Measurements from ENCODE around the gene CEP164.

CEP164 gene

DNA sequence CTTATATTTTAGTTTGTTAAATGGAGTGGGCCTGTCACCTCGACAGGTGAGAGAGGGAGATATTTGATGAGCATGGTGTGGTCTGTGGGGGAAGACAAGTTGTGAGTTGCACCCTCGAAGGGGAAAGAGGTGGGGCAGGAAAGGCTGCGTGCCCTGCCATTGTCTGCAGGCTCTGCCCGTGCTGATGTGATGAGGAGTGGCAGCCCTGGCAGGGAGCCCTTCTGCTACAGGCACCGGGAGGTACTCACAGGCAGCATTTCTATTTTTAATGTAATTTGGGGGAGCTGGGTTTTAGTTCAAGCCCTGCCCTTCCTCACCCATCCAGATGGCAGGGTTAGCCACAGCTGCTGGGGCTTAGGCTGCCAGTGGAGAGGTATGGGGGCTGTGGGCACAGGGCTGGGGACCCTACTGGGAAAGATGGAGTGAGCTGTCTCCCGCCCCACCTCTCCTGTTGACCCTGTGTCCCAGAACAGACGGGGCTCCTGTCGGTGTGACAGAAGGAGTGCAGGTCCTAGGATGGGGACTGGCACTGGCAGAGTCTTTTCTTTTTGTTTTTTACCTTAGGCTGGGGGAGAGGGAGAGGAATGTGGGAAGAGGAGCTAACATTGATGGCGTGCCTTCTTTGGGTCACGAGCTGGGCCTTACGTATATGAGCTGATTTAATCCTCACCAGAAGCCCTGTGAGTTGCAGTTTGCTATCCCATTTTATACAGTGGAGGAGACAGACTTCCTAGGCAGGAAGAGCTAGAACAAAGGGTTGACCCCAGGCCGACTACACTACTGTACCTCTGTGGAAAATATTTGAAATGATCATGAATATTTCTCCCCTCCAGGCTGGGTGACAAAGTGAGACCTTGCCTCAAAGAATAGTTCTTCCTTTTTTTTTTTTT is 51.6 kb downstream of the CEP164 start (continued):
- TF ChIP-seq, protein P1, sequence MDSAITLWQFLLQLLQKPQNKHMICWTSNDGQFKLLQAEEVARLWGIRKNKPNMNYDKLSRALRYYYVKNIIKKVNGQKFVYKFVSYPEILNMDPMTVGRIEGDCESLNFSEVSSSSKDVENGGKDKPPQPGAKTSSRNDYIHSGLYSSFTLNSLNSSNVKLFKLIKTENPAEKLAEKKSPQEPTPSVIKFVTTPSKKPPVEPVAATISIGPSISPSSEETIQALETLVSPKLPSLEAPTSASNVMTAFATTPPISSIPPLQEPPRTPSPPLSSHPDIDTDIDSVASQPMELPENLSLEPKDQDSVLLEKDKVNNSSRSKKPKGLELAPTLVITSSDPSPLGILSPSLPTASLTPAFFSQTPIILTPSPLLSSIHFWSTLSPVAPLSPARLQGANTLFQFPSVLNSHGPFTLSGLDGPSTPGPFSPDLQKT (IDR thresholded peaks at IDR 0.05; ENCODE audit: borderline replicate concordance, low read depth, low read length), result no peak

DNA sequence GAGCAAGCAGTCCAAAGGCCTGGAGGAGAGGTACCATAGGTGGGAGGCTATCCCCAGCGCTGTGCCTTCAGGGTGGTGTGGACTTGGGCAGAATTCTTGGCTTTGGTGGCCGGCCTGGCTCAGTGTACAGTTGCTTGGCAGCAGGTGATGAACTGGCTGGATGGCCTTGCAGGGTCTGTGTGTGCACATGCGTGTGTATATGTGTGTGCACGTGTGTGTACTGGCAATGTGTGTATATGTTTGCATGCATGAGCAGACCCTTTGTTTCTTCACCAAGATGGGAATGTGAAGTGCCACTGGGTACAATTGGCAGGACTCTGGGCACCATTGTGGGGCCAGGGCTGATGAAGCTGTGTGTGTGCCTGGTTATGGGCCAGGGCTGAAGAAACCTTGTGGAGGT is 53.0 kb downstream of the CEP164 start:
- Histone ChIP-seq H3K9me3 (ENCODE audit: control insufficient read depth, insufficient read depth, low read depth, low read length) (no peaks in the 10 kb centered on the region), H3K27ac (ENCODE audit: extremely low read depth, low read depth, low read length) (no peak overlapping the region), H3K4me3 (ENCODE audit: low read depth, low read length) (no peak overlapping the region), H3K36me3 (ENCODE audit: control insufficient read depth in 2 of 2, insufficient read depth in 1 of 2, low read length in 2 of 2) (peaks cover 0 to 85% of the 10 kb centered on the region in 2 experiments; a peak in 1 of 3 replicates), H3K4me1 (ENCODE audit: control insufficient read depth, insufficient read depth, low read length) (no peaks in the 10 kb centered on the region)
- TF ChIP-seq, protein P2, sequence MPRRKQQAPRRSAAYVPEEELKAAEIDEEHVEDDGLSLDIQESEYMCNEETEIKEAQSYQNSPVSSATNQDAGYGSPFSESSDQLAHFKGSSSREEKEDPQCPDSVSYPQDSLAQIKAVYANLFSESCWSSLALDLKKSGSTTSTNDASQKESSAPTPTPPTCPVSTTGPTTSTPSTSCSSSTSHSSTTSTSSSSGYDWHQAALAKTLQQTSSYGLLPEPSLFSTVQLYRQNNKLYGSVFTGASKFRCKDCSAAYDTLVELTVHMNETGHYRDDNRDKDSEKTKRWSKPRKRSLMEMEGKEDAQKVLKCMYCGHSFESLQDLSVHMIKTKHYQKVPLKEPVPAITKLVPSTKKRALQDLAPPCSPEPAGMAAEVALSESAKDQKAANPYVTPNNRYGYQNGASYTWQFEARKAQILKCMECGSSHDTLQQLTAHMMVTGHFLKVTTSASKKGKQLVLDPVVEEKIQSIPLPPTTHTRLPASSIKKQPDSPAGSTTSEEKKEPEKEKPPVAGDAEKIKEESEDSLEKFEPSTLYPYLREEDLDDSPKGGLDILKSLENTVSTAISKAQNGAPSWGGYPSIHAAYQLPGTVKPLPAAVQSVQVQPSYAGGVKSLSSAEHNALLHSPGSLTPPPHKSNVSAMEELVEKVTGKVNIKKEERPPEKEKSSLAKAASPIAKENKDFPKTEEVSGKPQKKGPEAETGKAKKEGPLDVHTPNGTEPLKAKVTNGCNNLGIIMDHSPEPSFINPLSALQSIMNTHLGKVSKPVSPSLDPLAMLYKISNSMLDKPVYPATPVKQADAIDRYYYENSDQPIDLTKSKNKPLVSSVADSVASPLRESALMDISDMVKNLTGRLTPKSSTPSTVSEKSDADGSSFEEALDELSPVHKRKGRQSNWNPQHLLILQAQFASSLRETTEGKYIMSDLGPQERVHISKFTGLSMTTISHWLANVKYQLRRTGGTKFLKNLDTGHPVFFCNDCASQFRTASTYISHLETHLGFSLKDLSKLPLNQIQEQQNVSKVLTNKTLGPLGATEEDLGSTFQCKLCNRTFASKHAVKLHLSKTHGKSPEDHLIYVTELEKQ (tag by site-specific recombination; IDR thresholded peaks at IDR 0.05; ENCODE audit: borderline replicate concordance), result no peak
- TF ChIP-seq ZNF664 (tag by site-specific recombination; IDR thresholded peaks at IDR 0.05) (no peak), ZNF426 (tag by site-specific recombination; IDR thresholded peaks at IDR 0.05) (no peak)
- TF ChIP-seq, protein P3, sequence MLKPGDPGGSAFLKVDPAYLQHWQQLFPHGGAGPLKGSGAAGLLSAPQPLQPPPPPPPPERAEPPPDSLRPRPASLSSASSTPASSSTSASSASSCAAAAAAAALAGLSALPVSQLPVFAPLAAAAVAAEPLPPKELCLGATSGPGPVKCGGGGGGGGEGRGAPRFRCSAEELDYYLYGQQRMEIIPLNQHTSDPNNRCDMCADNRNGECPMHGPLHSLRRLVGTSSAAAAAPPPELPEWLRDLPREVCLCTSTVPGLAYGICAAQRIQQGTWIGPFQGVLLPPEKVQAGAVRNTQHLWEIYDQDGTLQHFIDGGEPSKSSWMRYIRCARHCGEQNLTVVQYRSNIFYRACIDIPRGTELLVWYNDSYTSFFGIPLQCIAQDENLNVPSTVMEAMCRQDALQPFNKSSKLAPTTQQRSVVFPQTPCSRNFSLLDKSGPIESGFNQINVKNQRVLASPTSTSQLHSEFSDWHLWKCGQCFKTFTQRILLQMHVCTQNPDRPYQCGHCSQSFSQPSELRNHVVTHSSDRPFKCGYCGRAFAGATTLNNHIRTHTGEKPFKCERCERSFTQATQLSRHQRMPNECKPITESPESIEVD (tag by site-specific recombination; IDR thresholded peaks at IDR 0.05), result no peak
- TF ChIP-seq, protein P4, sequence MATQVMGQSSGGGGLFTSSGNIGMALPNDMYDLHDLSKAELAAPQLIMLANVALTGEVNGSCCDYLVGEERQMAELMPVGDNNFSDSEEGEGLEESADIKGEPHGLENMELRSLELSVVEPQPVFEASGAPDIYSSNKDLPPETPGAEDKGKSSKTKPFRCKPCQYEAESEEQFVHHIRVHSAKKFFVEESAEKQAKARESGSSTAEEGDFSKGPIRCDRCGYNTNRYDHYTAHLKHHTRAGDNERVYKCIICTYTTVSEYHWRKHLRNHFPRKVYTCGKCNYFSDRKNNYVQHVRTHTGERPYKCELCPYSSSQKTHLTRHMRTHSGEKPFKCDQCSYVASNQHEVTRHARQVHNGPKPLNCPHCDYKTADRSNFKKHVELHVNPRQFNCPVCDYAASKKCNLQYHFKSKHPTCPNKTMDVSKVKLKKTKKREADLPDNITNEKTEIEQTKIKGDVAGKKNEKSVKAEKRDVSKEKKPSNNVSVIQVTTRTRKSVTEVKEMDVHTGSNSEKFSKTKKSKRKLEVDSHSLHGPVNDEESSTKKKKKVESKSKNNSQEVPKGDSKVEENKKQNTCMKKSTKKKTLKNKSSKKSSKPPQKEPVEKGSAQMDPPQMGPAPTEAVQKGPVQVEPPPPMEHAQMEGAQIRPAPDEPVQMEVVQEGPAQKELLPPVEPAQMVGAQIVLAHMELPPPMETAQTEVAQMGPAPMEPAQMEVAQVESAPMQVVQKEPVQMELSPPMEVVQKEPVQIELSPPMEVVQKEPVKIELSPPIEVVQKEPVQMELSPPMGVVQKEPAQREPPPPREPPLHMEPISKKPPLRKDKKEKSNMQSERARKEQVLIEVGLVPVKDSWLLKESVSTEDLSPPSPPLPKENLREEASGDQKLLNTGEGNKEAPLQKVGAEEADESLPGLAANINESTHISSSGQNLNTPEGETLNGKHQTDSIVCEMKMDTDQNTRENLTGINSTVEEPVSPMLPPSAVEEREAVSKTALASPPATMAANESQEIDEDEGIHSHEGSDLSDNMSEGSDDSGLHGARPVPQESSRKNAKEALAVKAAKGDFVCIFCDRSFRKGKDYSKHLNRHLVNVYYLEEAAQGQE (tag by site-specific recombination; IDR thresholded peaks at IDR 0.05), result no peak
- ChIA-PET POLR2A (no interaction called here), CTCF (no interaction called here)

DNA sequence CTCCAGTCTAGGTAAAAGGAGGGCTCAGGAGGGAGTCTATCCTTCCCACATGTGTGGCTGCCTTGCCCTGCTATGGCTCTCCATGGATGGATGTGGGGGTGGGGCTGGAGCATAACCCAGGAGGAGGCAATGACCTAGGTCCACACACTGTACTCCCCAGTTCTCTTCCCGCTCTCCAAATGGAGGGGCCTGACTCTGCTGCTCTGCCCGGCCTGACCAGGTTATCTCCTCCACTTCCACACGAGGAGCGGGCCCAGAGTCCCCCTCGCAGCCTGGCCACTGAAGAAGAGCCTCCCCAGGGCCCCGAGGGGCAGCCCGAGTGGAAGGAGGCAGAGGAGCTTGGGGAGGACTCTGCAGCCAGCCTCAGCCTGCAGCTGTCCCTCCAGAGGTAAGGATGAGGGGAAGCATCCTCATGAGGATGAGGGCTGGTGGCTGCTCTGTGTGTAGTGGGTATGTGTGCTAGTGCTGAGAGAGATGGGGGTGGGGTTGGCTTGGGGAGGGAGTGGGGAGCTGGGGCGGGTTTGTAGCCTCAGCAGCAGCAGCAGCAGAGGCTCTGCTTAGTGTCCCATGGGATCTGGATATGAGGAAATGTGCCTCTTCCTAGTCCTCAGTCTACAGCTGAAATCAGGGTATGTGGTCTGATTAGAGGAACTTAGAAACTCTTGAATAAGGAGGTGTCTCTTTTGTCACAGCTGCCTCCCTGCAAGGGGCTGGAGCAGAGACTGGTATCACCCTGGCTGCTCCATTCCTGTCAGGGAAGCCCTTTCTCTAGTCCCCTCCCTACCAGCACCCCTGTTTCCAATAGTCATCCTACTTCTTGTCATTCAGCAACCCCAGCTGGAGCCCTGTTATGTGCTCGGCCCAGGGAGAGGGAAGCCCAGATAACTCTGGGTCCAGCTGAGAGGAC is 54.1 kb downstream of the CEP164 start:
- Histone ChIP-seq H3K9me3 (ENCODE audit: control insufficient read depth, insufficient read depth, low read depth, low read length) (no peaks in the 10 kb centered on the region), H3K36me3 (ENCODE audit: control insufficient read depth in 2 of 2, insufficient read depth in 1 of 2, low read length in 2 of 2) (peaks cover 0 to 85% of the 10 kb centered on the region in 2 experiments; a peak in 1 of 3 replicates), H3K4me1 (ENCODE audit: control insufficient read depth, insufficient read depth, low read length) (no peaks in the 10 kb centered on the region), H3K4me3 (ENCODE audit: low read depth, low read length) (no peak overlapping the region), H3K27ac (ENCODE audit: extremely low read depth, low read depth, low read length) (no peak overlapping the region)
- CTCF ChIA-PET, result no interaction called here
- POLR2A ChIA-PET, result no interaction called here
- TF ChIP-seq GLIS1 (tag by site-specific recombination; IDR thresholded peaks at IDR 0.05) (no peak), ZFP41 (tag by site-specific recombination; IDR thresholded peaks at IDR 0.05; ENCODE audit: borderline replicate concordance) (no peak), ZNF341 (tag by site-specific recombination; IDR thresholded peaks at IDR 0.05; ENCODE audit: low read depth) (no peak), ZNF654 (tag by site-specific recombination; IDR thresholded peaks at IDR 0.05; ENCODE audit: low read depth) (no peak), ZNF670 (tag by site-specific recombination; IDR thresholded peaks at IDR 0.05; ENCODE audit: low read depth) (no peak), ZEB2 (tag by site-specific recombination; IDR thresholded peaks at IDR 0.05) (no peak), GFI1B (tag by site-specific recombination; IDR thresholded peaks at IDR 0.05) (no peak)
- TF ChIP-seq, protein P5, sequence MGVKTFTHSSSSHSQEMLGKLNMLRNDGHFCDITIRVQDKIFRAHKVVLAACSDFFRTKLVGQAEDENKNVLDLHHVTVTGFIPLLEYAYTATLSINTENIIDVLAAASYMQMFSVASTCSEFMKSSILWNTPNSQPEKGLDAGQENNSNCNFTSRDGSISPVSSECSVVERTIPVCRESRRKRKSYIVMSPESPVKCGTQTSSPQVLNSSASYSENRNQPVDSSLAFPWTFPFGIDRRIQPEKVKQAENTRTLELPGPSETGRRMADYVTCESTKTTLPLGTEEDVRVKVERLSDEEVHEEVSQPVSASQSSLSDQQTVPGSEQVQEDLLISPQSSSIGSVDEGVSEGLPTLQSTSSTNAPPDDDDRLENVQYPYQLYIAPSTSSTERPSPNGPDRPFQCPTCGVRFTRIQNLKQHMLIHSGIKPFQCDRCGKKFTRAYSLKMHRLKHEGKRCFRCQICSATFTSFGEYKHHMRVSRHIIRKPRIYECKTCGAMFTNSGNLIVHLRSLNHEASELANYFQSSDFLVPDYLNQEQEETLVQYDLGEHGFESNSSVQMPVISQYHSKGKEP (tag by site-specific recombination; IDR thresholded peaks at IDR 0.05), result no peak
- TF ChIP-seq, protein P6, sequence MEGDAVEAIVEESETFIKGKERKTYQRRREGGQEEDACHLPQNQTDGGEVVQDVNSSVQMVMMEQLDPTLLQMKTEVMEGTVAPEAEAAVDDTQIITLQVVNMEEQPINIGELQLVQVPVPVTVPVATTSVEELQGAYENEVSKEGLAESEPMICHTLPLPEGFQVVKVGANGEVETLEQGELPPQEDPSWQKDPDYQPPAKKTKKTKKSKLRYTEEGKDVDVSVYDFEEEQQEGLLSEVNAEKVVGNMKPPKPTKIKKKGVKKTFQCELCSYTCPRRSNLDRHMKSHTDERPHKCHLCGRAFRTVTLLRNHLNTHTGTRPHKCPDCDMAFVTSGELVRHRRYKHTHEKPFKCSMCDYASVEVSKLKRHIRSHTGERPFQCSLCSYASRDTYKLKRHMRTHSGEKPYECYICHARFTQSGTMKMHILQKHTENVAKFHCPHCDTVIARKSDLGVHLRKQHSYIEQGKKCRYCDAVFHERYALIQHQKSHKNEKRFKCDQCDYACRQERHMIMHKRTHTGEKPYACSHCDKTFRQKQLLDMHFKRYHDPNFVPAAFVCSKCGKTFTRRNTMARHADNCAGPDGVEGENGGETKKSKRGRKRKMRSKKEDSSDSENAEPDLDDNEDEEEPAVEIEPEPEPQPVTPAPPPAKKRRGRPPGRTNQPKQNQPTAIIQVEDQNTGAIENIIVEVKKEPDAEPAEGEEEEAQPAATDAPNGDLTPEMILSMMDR (tag by site-specific recombination; IDR thresholded peaks at IDR 0.05), result no peak

Data from HEK293 (cell line).